GM12875 (cell line): ENCODE results near the gene NOS1AP.

Experiments used
- H3K4me3 ChIP-seq: one replicate; pipeline ENCODE4 v1.5.1; 2011; ENCODE audit warnings: low read depth, low read length, control low read depth
- TF ChIP-seq, protein P1 (sequence below): IDR thresholded peaks from 2 replicates; pipeline ENCODE4 v1.5.1; 2011; ENCODE audit warnings: low read depth, mild to moderate bottlenecking, control low read depth, inconsistent platforms, low read length, moderate library complexity, borderline replicate concordance; ENCODE audit not compliant: insufficient read depth

NOS1AP gene

GRCh38 chr1:162404550-162405160 lies 335.2 kb downstream of the NOS1AP start:
- no peak overlapping the region for H3K4me3 ChIP-seq
- TF ChIP-seq, protein P1, sequence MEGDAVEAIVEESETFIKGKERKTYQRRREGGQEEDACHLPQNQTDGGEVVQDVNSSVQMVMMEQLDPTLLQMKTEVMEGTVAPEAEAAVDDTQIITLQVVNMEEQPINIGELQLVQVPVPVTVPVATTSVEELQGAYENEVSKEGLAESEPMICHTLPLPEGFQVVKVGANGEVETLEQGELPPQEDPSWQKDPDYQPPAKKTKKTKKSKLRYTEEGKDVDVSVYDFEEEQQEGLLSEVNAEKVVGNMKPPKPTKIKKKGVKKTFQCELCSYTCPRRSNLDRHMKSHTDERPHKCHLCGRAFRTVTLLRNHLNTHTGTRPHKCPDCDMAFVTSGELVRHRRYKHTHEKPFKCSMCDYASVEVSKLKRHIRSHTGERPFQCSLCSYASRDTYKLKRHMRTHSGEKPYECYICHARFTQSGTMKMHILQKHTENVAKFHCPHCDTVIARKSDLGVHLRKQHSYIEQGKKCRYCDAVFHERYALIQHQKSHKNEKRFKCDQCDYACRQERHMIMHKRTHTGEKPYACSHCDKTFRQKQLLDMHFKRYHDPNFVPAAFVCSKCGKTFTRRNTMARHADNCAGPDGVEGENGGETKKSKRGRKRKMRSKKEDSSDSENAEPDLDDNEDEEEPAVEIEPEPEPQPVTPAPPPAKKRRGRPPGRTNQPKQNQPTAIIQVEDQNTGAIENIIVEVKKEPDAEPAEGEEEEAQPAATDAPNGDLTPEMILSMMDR, result no peak

DNA sequence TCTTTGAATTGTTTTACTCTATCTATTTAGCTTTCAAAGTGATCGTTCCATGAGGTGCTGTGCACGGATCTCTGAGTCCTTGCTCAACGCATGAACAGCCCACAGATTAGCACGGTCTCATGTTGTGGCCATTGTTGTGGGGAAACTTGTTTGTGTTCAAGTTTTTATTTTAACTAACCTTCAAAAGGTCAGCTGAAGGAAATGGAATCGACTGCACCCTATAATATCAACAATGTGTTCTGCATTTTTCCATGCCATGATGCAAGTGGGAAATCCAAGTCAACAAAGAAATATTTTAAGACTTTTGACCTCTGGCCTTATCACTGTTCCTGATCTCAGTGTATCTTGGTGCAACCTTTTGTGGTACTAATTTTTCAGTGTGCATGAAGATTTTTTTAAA lies 336.3 kb downstream of the NOS1AP start:
- H3K4me3 ChIP-seq, result no peak overlapping the region
- TF ChIP-seq, protein P1, result no peak

GRCh38 chr1:162406811-162407210 lies 337.3 kb downstream of the NOS1AP start:
- H3K4me3 ChIP-seq, result no peak overlapping the region
- TF ChIP-seq, protein P1, result no peak

- no peak overlapping the region for H3K4me3 ChIP-seq
These were observed 338.0 kb downstream of the NOS1AP start for GRCh38 chr1:162407539-162407938.

GRCh38 chr1:162412002-162412401 lies 342.5 kb downstream of the NOS1AP start, which contains the start of gene SH2D1B:
SH2D1B (minus strand) TSS chr1:162412136; CDS start chr1:162412016, 120 bp downstream.
- H3K4me3 ChIP-seq, result no peak within 1 kb of the TSS
- TF ChIP-seq, protein P1, result no peak

More at GRCh38 chr1:162407539-162407938, 338.0 kb downstream of the NOS1AP start:
- TF ChIP-seq, protein P1, result no peak

DNA sequence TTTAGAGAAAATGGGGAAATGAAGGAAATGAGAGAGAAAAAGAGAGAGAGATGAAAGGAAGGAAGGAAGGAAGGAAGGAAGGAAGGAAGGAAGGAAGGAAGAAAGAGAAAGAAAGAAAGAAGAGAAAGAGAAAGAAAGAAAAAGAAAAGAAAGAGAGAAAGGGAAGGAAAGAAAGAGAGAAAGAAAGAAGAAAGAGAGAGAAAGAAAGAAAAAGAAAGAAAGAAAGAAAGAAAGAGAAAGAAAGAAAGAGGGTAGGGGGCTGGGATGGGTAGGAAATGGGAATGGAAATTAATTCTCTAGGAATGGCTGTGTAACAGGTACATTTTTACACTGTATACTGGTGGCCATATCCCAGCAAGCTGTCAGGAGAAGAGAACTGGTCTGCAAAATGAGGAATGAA lies 346.7 kb downstream of the NOS1AP start:
- H3K4me3 ChIP-seq, result no peak overlapping the region
- TF ChIP-seq, protein P1, result no peak

DNA sequence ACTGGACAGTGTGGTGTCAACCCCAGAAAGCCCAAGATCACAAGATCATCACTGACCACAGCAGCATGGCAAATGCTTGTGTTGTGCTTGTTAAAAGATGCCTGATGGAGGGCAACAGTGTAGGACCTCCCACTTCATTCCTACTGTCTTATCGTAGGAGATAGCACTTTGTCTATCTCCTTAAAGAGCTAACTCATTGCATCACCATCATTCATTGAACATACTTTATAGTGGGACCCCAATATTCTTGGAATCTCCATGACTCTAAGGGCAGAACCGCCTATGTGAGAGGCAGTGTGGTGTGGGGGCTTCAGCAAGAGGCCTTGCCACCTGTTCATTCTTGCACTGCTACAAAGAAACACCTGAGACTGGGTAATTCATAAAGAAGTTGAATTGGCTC lies 347.4 kb downstream of the NOS1AP start:
- TF ChIP-seq, protein P1, result no peak
- no peak overlapping the region for H3K4me3 ChIP-seq
